H1 (cell line): ENCODE data around the gene SLC13A2. TPM values are rescaled to one million over a fixed set of nuclear protein-coding genes. Genes with fewer than 3 reads are reported as not detected.

Experiments used
- CHD7 ChIP-seq: fragments of 300-600 bp; sonication (generic); IDR thresholded peaks from 2 replicates; pipeline ENCODE4 v1.7.1; 2012; ENCODE audit warnings: low read length, moderate library complexity, mild to moderate bottlenecking, inconsistent platforms; ENCODE audit not compliant: insufficient replicate concordance
- RXRA ChIP-seq: IDR thresholded peaks from 2 replicates; pipeline ENCODE4 v1.6.1; 2011; ENCODE audit warnings: low read depth, mild to moderate bottlenecking, low read length, moderate library complexity; ENCODE audit not compliant: insufficient read depth
- SP1 ChIP-seq: IDR thresholded peaks from 2 replicates; pipeline ENCODE4 v1.6.1; 2011; ENCODE audit warnings: low read depth, low read length
- polyA plus RNA-seq, 7 experiments: library from polyadenylated mRNA; depleted of rRNA in 3 of 7; stranded (reverse) in 5 of 7; unstranded in 2 of 7; fragments of >200 nt in 5 of 7; fragments of 200-250 nt in 2 of 7; gene quantifications; 1 replicate in 5 of 7; 2 replicates in 1 of 7; 4 replicates in 1 of 7; pipeline versions ENCODE4 v1.2.1 to v1.2.3, GENCODE V29; 2011 to 2013; ENCODE audit warnings: missing spikeins in 2 of 7, mixed read lengths in 2 of 7
- total RNA-seq: library from RNA; stranded (reverse); fragmentation: NEBNext Ultra II Directional; extraction: Animal tissue kit (Norgen Biotek cat#: 25700); gene quantifications from 2 replicates; pipeline ENCODE4 v1.2.1, GENCODE V29; 2021

Gene SLC13A2
- total and polyA plus RNA-seq, 2 of the 8 experiments (the other 6 are each of a cell fraction or from before 2014, with no cell fraction given): not detected

- TF ChIP-seq CHD7 (no peak), RXRA (no peak), SP1 (no peak)
Measured at GRCh38 chr17:28501421-28502284, 28.2 kb downstream of the SLC13A2 start (continued).
